HG03469 (cell line): ENCODE measurements around the gene URB2.
"Not testable (repeated sequence)": the region's sequence is repeated elsewhere in the genome, so short reads cannot be mapped to it uniquely, and the experiment has no call there.

Experiments
- ATAC-seq: cut with Tn5 transposase; IDR thresholded peaks from one replicate; pipeline ENCODE4 v1.9.1; 2021; ENCODE audit warnings: mild to moderate bottlenecking, moderate library complexity, moderate number of reproducible peaks; ENCODE audit not compliant: unreplicated experiment

The URB2 gene

DNA sequence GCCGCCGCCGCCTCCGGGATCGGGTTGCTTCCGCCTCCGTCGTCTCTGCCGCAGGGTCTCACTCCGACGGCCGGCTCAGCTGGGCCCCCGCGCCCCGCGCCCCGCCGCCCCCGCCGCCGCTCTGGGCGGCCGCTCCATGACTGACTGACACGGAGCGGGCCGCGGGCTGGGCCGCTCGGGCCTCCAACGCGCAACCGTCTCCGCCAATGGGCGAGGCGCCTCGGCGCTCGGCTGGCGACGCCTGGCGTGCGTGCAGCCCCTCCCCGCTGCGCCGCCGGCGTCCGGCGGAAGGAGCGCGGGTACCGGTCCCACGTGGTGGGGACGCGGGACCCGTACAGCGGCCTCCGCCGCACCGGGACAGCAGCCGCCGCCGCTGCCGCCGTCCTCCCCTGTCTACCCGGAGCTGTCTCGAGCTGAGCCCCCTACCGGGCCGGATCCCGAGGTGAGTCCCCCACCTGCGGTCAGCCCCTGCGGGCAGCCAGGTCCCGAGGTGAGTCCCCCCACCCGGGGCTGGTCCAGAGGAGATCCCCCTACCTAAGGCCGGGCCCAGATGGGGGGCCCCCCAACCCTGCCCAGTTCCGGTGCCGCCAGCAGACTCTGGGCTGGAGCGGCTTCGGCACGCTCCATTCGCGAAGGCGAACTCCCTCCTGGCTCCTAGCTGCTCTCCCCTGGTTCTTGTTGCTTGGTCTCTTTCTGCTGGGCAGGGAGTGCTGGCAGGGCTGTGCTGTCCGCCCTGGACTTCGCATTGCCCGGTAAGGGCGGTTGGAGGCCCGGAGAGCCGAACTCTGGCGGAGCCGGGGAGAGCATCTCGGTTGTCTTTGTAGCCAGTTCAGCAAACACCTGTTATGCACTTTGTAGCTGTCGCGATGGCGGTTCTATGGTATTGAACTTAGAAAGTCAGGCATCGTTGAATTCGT is at the start of gene URB2, which contains the start of gene TAF5L:
Gene URB2 (plus strand): TSS at position 333 of the 917 bp plus-strand sequence. CDS start 1,387 bp downstream, outside the sequence.
Gene TAF5L (minus strand): TSS at position 208 of the 917 bp plus-strand sequence. CDS start 11,640 bp downstream, outside the sequence.
- peak; percentile 78 for ATAC-seq

GRCh38 chr1:229578168-229579058 is 47.6 kb upstream of the URB2 start:
- peak; percentile 22 for ATAC-seq

GRCh38 chr1:229579059-229579673 is 46.9 kb upstream of the URB2 start:
- peak; percentile 70 for ATAC-seq

DNA sequence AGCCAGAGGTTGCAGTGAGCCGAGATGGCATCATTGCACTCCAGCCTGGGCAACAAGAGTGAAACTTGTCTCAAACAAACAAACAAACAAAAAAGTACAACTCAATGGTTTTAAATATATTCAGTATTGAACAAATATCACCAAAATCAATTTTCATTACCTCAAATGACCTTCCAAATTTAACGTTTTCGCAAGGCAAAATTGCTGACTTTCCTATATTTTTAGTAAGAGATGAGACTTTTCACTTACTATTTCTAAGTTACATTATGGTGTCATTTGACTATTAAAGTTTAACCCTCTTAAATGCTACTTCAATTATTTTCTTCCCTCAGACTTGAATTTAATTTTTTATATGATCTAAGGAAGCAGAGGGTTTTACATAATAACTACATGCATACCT is 44.6 kb upstream of the URB2 start:
- ATAC-seq = no peak

DNA sequence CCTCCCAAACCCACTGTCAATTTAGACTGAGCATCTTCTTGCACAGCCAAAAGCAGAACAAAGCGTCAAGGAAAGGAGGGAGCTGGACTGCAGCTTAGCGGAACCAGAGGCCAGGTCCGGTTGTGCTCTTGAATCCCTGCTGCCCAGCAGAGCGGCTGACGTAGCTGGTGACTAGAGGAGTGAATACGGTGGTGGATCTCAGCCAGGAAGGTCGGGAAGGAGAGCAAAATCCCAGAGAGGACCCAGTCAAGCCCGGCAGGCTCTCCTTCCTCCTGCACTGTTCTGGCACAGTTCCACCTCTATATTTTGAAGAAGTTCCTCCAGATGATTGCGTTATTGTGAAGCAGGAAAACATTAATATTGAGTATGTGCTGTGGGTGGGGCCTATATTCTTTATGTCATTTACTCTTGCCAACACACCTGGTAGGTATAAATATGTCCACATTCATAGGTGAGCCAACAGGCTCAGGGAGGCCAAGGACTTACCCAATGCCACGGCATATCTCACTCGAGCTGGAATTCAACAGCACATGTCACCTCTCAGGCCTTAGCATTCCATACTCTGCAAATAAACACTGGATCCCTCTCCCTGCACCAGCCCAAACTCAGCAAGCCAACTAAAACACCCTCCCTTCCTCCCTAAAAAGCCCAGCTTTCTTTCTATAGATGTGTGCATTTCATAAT is 43.9 kb upstream of the URB2 start:
- no peak for ATAC-seq

GRCh38 chr1:229582715-229583114 is 43.3 kb upstream of the URB2 start:
- ATAC-seq = no peak

- ATAC-seq = no peak
These were observed 40.7 kb upstream of the URB2 start for GRCh38 chr1:229585338-229585737.

- ATAC-seq = no peak
These were observed 35.9 kb upstream of the URB2 start for GRCh38 chr1:229590119-229590518.

DNA sequence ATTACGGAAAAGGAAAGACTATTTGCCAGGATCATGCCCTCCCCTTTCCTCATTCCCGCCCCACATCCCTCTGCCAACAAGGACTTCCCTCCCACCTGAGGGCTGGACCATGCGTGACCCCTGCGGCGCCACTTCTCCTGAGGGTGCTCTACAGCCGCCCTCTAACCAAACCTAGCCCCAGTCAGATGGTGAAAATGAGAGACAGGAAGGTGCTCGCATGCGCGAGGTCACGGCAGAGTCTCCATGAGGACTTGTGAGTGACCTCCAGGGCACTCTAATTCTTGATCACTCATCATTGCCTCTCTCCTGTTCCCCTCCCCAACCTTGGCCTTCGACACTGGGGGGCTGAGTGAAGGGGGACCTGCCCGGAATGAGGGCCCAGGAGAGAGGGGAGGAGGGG is 32.2 kb upstream of the URB2 start:
- ATAC-seq = no peak

DNA sequence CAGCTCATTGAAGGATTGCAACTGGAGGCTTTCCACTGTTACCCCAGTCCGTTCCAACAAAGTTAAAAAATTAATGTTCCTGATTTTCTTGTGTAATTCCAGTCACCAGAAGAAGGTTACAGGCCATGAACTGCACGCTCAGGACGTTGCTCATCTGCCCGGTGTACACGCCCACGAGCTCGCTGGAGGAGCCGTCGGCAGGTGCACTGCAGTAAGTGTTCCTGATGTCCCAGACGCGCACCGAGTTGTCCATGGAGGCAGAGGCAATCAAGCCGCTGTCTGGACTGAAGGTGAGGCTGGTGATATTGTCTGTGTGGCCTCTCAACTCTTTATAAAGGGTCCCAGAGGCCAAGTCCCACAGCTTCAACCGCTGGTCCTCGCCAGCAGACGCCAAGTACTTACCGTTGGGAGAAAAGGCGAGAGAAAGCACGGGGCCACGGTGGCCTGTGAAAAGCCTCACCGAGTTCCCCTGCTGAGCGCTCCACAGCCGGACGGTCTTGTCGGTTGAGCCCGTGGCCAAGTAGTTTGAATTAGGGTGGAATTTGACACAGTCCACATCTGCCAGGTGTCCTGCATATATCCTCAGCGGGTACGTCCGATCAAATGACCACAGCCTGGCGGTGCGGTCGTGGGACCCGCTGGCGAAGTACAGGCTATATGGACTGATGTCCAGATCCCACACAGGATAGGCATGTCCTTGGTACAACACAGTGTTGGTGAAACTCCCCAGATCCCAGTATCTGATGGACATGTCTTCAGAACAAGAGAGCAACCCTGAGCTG is 31.6 kb upstream of the URB2 start:
- no peak for ATAC-seq

DNA sequence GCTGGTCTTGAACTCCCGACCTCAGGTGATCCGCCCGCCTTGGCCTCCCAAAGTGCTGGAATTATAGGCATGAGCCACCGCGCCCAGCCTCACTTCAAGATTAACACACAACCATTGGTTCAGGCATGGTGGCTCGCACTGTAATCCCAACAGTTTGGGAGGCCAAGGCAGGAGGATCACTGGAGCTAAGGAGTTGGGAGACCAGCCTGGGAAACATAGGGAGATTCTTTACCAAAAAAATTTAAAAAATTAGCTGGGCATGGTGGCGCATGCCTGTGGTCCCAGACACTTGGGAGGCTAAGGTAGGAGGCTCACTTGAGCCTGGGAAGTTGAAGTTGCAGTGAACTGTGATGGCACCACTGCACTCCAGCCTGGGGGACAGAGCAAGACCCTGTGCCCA is 30.2 kb upstream of the URB2 start:
- ATAC-seq = not testable (repeated sequence)

DNA sequence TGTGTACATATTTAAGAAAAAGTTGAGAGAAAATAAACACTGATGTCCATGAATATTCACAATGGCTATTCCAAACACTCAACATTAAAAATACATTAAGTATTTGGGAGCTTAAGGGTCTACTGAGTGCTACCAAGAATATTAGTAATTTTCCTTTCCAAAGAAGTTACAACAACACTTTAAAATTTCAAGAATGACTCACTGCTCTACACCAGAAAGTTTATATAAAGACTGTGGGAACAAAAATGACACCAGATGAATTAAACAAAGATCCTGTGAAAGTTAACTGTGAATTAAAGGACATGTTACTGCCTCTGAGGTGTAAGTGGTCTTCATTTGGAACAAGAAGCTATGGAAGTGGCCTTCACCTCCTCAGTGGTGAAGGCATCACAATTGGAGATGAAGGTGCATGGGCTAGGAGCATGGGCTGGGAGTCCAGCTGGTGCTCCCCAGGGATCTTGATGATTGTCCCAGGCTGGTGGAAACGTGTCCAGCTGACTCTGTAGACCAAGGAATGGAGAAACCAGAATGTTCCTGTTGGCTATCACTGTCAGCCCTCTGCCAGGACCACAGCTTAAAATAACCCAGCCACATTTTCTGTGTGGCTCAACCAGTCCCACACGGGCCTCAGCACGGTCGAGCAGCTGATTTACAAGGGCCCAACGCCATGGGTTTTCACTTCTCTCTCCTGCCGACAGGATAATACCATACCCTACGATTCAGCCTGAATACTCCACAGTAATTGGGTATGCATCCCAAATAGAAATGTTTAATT is 28.9 kb upstream of the URB2 start:
- no peak for ATAC-seq

- no peak for ATAC-seq
These were observed 28.2 kb upstream of the URB2 start for GRCh38 chr1:229597877-229598276.

DNA sequence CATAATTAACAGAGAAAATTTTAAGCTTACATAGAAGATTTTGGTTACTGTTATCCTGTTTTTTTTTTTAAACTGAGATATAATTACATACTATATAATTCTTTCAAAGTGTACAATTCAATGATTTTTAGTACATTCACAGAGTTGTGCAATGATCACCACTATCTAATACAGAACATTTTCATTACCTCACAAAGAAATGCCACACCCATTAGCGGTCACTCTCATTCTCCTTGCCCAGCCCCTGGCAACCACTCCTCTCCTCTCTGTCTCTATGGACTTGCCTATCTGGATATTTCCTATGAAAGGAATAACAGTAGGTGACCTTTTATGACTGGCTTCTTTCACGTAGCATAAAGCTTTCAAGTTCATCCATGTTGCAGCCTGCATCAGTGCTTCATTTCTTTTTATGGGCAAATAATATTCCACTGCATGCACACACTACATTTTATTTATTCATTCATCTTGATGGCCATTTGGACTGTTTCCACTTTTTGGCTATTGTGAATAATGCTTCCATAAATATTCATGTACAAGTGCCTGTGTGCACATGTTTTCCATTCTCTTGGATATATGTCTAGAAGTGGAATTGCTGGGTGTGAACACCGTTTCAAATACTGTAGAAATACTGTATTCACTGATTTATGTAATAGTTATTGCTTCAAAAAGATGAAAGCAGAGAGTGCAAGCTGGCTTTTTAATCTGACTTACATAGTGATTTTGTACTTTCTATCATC is 26.7 kb upstream of the URB2 start:
- no peak for ATAC-seq

DNA sequence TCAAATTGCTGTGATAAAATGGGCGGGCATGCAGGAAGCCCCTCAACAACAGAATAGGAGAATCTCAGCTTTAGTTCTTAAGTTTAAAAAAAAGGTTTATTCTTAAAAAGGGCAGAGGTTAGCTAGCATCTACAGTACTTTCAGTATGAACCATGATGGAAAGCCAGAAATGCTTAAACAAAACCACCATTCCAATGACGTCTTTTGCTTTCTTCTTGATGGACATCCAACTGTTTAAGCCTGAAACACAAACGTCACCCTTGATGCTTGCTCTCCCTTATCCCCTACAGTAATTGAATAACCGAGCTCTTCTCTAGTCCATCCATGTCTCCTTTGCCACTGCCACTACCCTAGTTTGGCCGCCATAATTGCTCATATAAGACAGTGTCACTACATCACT is 25.8 kb upstream of the URB2 start:
- no peak for ATAC-seq

- no peak for ATAC-seq
These were observed 22.6 kb upstream of the URB2 start for GRCh38 chr1:229603371-229604005.

- no peak for ATAC-seq
These were observed 18.7 kb upstream of the URB2 start for GRCh38 chr1:229607370-229607769.

DNA sequence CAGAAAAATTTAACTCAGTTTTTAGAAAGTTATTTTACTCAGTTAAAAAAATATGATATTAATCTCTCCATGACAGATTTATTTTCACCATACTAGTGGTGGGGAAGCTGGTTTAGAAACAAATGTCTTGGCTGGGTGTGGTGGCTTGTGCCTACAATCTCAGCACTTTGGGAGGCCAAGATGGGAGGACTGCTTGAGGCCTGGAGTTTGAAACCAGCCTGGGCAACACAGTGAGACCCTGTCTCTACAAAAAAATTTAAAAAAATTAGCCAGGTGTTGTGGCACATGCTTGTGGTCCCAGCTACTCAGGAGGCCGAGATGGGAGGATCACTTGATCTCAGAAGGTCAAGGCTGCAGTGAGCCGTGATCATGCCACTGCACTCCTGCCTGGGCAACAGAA is 17.5 kb upstream of the URB2 start:
- no peak for ATAC-seq
